ENCODE measurements around the gene CABLES2.

CABLES2 gene

GRCh38 chr20:62372042-62372993, 34.8 kb downstream of the CABLES2 start:
- DNase-seq (ENCODE audit: low read depth): no peak

GRCh38 chr20:62371588-62372041, 35.5 kb downstream of the CABLES2 start:
- DNase-seq (ENCODE audit: low read depth): no peak

- no peak for DNase-seq (ENCODE audit: low read depth)
These were observed 36.1 kb downstream of the CABLES2 start for GRCh38 chr20:62370807-62371587.

GRCh38 chr20:62370115-62370806, 36.8 kb downstream of the CABLES2 start:
- no peak for DNase-seq (ENCODE audit: low read depth)

GRCh38 chr20:62369815-62370114, 37.3 kb downstream of the CABLES2 start:
- DNase-seq (ENCODE audit: low read depth): no peak

- no peak for DNase-seq (ENCODE audit: low read depth)
These were observed 37.9 kb downstream of the CABLES2 start for GRCh38 chr20:62368976-62369814.

- no peak for DNase-seq (ENCODE audit: low read depth)
These were observed 38.6 kb downstream of the CABLES2 start for GRCh38 chr20:62368392-62368975.

- no peak for DNase-seq (ENCODE audit: low read depth)
These were observed 39.3 kb downstream of the CABLES2 start for GRCh38 chr20:62367633-62368391.

- no peak for DNase-seq (ENCODE audit: low read depth)
These were observed 39.9 kb downstream of the CABLES2 start, which contains the start of gene LAMA5 for GRCh38 chr20:62367136-62367632. LAMA5 (minus strand) TSS chr20:62367312; CDS start chr20:62367245, 67 bp downstream.

GRCh38 chr20:62366370-62367135, 40.5 kb downstream of the CABLES2 start:
- no peak for DNase-seq (ENCODE audit: low read depth)

- no peak for DNase-seq (ENCODE audit: low read depth)
These were observed 41.2 kb downstream of the CABLES2 start for GRCh38 chr20:62365814-62366369.

- DNase-seq (ENCODE audit: low read depth): no peak
These were observed 42.0 kb downstream of the CABLES2 start for GRCh38 chr20:62364911-62365736.

GRCh38 chr20:62363920-62364851, 42.9 kb downstream of the CABLES2 start:
- no peak for DNase-seq (ENCODE audit: low read depth)

GRCh38 chr20:62362991-62363919, 43.8 kb downstream of the CABLES2 start:
- DNase-seq (ENCODE audit: low read depth): no peak

- DNase-seq (ENCODE audit: low read depth): no peak
These were observed 44.5 kb downstream of the CABLES2 start for GRCh38 chr20:62362590-62362940.
